Gastrocnemius medialis (tissue), 4 donors: ENCODE results near the gene CDC14A.

Experiments
- CTCF ChIP-seq, 5 experiments: fragments of 450-650 bp in 3 of 5; fragments of 200-600 bp in 2 of 5; sonication (generic) in 2 of 5; IDR thresholded peaks in 4 of 5; conservative IDR thresholded peaks in 1 of 5; 1 replicate in 4 of 5; 2 replicates in 1 of 5; pipeline ENCODE4 v1.5.1; 2016 to 2019; ENCODE audit warnings: antibody characterized with exemption in 5 of 5, mild to moderate bottlenecking in 3 of 5, moderate library complexity in 3 of 5
- POLR2A ChIP-seq, 2 donors: fragments of 450-650 bp; IDR thresholded peaks; one replicate each; pipeline ENCODE4 v1.6.1; 2017; ENCODE audit warnings: antibody characterized with exemption in 2 of 2, mild to moderate bottlenecking in 2 of 2, moderate library complexity in 2 of 2

- TF ChIP-seq CTCF (IDR thresholded peaks at IDR 0.05 in 4 of 5, conservative IDR thresholded peaks at IDR 0.05 in 1 of 5) (no peak), POLR2A (IDR thresholded peaks at IDR 0.05) (no peak)
Measured at GRCh38 chr1:100350787-100351094, 1.6 kb upstream of the CDC14A start.
